ENCODE measurements around the gene HHIPL1. TPM values are rescaled to one million over a fixed set of nuclear protein-coding genes. Genes with fewer than 3 reads are reported as not detected.

The HHIPL1 gene
- total and polyA plus RNA-seq, 2 of the 8 experiments (the other 6 are each of a cell fraction or from before 2014, with no cell fraction given): 1.5 to 2.6 TPM

- TF ChIP-seq SUZ12 (IDR thresholded peaks at IDR 0.05; ENCODE audit: low read length): no peak
- no peak for TF ChIP-seq PHF8 (conservative IDR thresholded peaks at IDR 0.05; ENCODE audit: low read depth, low read length)
These were observed 36.3 kb downstream of the HHIPL1 start (continued) for GRCh38 chr14:99681101-99681831.

All from H1 (cell line).